Activated CD4-positive, CD25-positive, alpha-beta regulatory T cell treated with anti-CD3 and anti-CD28 coated beads, Interleukin-2, amount 50 U/mL, for 72 hours (primary cell): ENCODE results near the gene IFIT1.
"Not testable (repeated sequence)": the region's sequence is repeated elsewhere in the genome, so short reads cannot be mapped to it uniquely, and the experiment has no call there.

Experiments
- DNase-seq: peaks from one replicate; pipeline ENCODE4 v3.0.0; 2021

The IFIT1 gene

GRCh38 chr10:89404104-89405047 is 12.0 kb downstream of the IFIT1 start:
- DNase-seq: no peak

GRCh38 chr10:89406178-89406577 is 13.8 kb downstream of the IFIT1 start:
- DNase-seq: not testable (repeated sequence)

GRCh38 chr10:89407792-89408191 is 15.4 kb downstream of the IFIT1 start:
- DNase-seq: not testable (repeated sequence)

GRCh38 chr10:89409282-89409681 is 16.9 kb downstream of the IFIT1 start:
- DNase-seq: not testable (repeated sequence)

- DNase-seq: not testable (repeated sequence)
Measured at GRCh38 chr10:89410551-89410950, 18.1 kb downstream of the IFIT1 start.

- not testable (repeated sequence) for DNase-seq
Measured at GRCh38 chr10:89411135-89411534, 18.7 kb downstream of the IFIT1 start.

GRCh38 chr10:89412276-89412675 is 19.9 kb downstream of the IFIT1 start:
- peak; percentile 50 for DNase-seq

GRCh38 chr10:89413398-89413912 is 21.0 kb downstream of the IFIT1 start:
- no peak for DNase-seq

- peak; percentile 72 for DNase-seq
Measured at GRCh38 chr10:89414146-89414878, 21.9 kb downstream of the IFIT1 start, which contains the start of gene IFIT5. Gene IFIT5 (plus strand): TSS chr10:89414568. CDS start chr10:89414799, 231 bp downstream.

GRCh38 chr10:89414879-89415821 is 22.7 kb downstream of the IFIT1 start:
- DNase-seq: peak; percentile 54

GRCh38 chr10:89416465-89416864 is 24.0 kb downstream of the IFIT1 start:
- DNase-seq: no peak

- DNase-seq: no peak
Measured at GRCh38 chr10:89419548-89419947, 27.1 kb downstream of the IFIT1 start.

- DNase-seq: no peak
Measured at GRCh38 chr10:89421018-89421476, 28.6 kb downstream of the IFIT1 start.

GRCh38 chr10:89425000-89425399 is 32.6 kb downstream of the IFIT1 start:
- DNase-seq: no peak

- no peak for DNase-seq
Measured at GRCh38 chr10:89426230-89426868, 33.9 kb downstream of the IFIT1 start.

GRCh38 chr10:89427629-89428028 is 35.2 kb downstream of the IFIT1 start:
- no peak for DNase-seq

GRCh38 chr10:89428877-89429276 is 36.5 kb downstream of the IFIT1 start:
- no peak for DNase-seq

- DNase-seq: no peak
Measured at GRCh38 chr10:89431977-89432376, 39.6 kb downstream of the IFIT1 start.

- no peak for DNase-seq
Measured at GRCh38 chr10:89438525-89438924, 46.1 kb downstream of the IFIT1 start.

GRCh38 chr10:89440226-89441009 is 48.0 kb downstream of the IFIT1 start:
- no peak for DNase-seq

- no peak for DNase-seq
Measured at GRCh38 chr10:89442289-89442688, 49.9 kb downstream of the IFIT1 start.
